HL-60 (cell line): ENCODE measurements around the gene TGFB3.

ENCODE experiments used
- GABPA ChIP-seq: IDR thresholded peaks from 2 replicates; pipeline ENCODE4 v1.6.1; 2012; ENCODE audit warnings: low read depth
- POLR2AphosphoS5 ChIP-seq: IDR thresholded peaks from 2 replicates; pipeline ENCODE4 v1.6.1; 2012; ENCODE audit warnings: low read depth
- SPI1 ChIP-seq: IDR thresholded peaks from 2 replicates; pipeline ENCODE4 v1.6.1; 2012; ENCODE audit warnings: low read depth, mild to moderate bottlenecking, borderline replicate concordance
- TF ChIP-seq, protein P1 (sequence below): IDR thresholded peaks from one replicate; pipeline ENCODE4 v1.5.1; 2011; ENCODE audit warnings: low read length, control low read depth, inconsistent platforms; ENCODE audit not compliant: insufficient read depth
- TF ChIP-seq, protein P2 (sequence below): IDR thresholded peaks from 2 replicates; pipeline ENCODE4 v1.6.1; 2012; ENCODE audit warnings: low read depth; ENCODE audit not compliant: insufficient replicate concordance

DNA sequence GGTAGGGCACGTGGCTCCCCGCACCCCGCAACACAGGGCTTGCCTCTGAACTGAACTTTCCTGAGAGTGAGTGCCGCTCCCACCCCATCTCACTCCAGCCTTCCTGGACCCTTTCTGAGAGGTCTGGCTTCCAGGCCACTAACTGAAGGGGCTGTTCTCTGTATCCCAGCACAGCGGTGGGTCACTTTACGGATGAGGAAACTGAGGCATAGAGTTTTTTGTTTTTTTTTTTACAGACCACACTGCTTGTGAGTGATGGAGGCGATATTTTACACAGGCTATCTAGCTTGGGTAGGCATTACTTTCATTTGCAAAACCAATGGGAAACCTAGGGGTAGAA is 1.2 kb upstream of the TGFB3 start:
- TF ChIP-seq, protein P1, sequence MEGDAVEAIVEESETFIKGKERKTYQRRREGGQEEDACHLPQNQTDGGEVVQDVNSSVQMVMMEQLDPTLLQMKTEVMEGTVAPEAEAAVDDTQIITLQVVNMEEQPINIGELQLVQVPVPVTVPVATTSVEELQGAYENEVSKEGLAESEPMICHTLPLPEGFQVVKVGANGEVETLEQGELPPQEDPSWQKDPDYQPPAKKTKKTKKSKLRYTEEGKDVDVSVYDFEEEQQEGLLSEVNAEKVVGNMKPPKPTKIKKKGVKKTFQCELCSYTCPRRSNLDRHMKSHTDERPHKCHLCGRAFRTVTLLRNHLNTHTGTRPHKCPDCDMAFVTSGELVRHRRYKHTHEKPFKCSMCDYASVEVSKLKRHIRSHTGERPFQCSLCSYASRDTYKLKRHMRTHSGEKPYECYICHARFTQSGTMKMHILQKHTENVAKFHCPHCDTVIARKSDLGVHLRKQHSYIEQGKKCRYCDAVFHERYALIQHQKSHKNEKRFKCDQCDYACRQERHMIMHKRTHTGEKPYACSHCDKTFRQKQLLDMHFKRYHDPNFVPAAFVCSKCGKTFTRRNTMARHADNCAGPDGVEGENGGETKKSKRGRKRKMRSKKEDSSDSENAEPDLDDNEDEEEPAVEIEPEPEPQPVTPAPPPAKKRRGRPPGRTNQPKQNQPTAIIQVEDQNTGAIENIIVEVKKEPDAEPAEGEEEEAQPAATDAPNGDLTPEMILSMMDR: no peak
- TF ChIP-seq, protein P2, sequence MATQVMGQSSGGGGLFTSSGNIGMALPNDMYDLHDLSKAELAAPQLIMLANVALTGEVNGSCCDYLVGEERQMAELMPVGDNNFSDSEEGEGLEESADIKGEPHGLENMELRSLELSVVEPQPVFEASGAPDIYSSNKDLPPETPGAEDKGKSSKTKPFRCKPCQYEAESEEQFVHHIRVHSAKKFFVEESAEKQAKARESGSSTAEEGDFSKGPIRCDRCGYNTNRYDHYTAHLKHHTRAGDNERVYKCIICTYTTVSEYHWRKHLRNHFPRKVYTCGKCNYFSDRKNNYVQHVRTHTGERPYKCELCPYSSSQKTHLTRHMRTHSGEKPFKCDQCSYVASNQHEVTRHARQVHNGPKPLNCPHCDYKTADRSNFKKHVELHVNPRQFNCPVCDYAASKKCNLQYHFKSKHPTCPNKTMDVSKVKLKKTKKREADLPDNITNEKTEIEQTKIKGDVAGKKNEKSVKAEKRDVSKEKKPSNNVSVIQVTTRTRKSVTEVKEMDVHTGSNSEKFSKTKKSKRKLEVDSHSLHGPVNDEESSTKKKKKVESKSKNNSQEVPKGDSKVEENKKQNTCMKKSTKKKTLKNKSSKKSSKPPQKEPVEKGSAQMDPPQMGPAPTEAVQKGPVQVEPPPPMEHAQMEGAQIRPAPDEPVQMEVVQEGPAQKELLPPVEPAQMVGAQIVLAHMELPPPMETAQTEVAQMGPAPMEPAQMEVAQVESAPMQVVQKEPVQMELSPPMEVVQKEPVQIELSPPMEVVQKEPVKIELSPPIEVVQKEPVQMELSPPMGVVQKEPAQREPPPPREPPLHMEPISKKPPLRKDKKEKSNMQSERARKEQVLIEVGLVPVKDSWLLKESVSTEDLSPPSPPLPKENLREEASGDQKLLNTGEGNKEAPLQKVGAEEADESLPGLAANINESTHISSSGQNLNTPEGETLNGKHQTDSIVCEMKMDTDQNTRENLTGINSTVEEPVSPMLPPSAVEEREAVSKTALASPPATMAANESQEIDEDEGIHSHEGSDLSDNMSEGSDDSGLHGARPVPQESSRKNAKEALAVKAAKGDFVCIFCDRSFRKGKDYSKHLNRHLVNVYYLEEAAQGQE: no peak
- no peak for TF ChIP-seq GABPA
- TF ChIP-seq POLR2AphosphoS5: no peak
- TF ChIP-seq SPI1: no peak
